Left colon (tissue), 2 donors: Measurements from ENCODE around the gene CAPN8. TPM values are rescaled to one million over a fixed set of nuclear protein-coding genes. Genes with fewer than 3 reads are reported as not detected.

Experiments used
- ATAC-seq: fragments of 200-7000 bp; cut with Tn5 transposase; one replicate; pipeline ENCODE4 v1.9.1; 2020; ENCODE audit warnings: mild to moderate bottlenecking, moderate library complexity
- DNase-seq, 2 donors: peaks; one replicate each; pipeline ENCODE4 v3.0.0-alpha.2; 2020
- intact Hi-C, 2 donors: fragments of 100-400 bp; cut with DNase I in 1 of 2; cut with micrococcal nuclease in 1 of 2; formaldehyde crosslinking; loops; one replicate each; pipeline versions ENCODE4 v1.11.2 to v1.14.0; 2022; cut with DNase I, micrococcal nuclease
- total RNA-seq, 2 donors: library from RNA; stranded (reverse); fragmentation: NEBNext Ultra II Directional; extraction: Animal tissue kit (Norgen Biotek cat#: 25700); gene quantifications; one replicate each; pipeline ENCODE4 v1.2.1, GENCODE V29; 2021
- donor health status: DM: no; HTN: no; CAD: no.
- donor health status: DM: yes; HTN: yes; CAD: no.

CAPN8 gene
- total RNA-seq, 2 donors from 2014 or later: 87.8 to 118 TPM

GRCh38 chr1:223634423-223634822, 31.1 kb downstream of the CAPN8 start:
- intact Hi-C loops: no loop called here
- ATAC-seq (no peak), DNase-seq (no peak)

- DNase-seq (no peak), ATAC-seq (no peak)
- intact Hi-C loops: no loop called here
Measured at GRCh38 chr1:223631956-223632355, 33.5 kb downstream of the CAPN8 start.

GRCh38 chr1:223631473-223631872, 34.0 kb downstream of the CAPN8 start:
- intact Hi-C loops: no loop called here
- ATAC-seq (no peak), DNase-seq (no peak)

GRCh38 chr1:223629126-223629457, 36.4 kb downstream of the CAPN8 start:
- intact Hi-C loops: no loop called here
- ATAC-seq: no peak
- DNase-seq: no peak

GRCh38 chr1:223628233-223629125, 37.0 kb downstream of the CAPN8 start:
- ATAC-seq (peak; percentile 70), DNase-seq (peak in 1 of 2 donors; percentile 55)
- intact Hi-C loops: no loop called here

GRCh38 chr1:223622132-223622842, 43.2 kb downstream of the CAPN8 start:
- ATAC-seq (peak; percentile 58), DNase-seq (no peak)
- intact Hi-C loops: no loop called here

- ATAC-seq: no peak
- no peak for DNase-seq
- intact Hi-C loops: no loop called here
Measured at GRCh38 chr1:223621312-223621734, 44.2 kb downstream of the CAPN8 start.

- ATAC-seq: no peak
- no peak for DNase-seq
- intact Hi-C loops: no loop called here
Measured at GRCh38 chr1:223620297-223620897, 45.1 kb downstream of the CAPN8 start.

GRCh38 chr1:223618680-223619079, 46.8 kb downstream of the CAPN8 start:
- intact Hi-C loops: no loop called here
- no peak for ATAC-seq

GRCh38 chr1:223617323-223618070, 48.0 kb downstream of the CAPN8 start:
- DNase-seq (no peak), ATAC-seq (no peak)
- intact Hi-C loops: no loop called here

More at GRCh38 chr1:223618680-223619079, 46.8 kb downstream of the CAPN8 start:
- DNase-seq: no peak

GRCh38 chr1:223616586-223616985, 48.9 kb downstream of the CAPN8 start:
- ATAC-seq (no peak), DNase-seq (no peak)
- intact Hi-C loops: no loop called here

GRCh38 chr1:223611936-223612335, 53.6 kb downstream of the CAPN8 start:
- ATAC-seq: no peak
- intact Hi-C loops: no loop called here
- no peak for DNase-seq

GRCh38 chr1:223609977-223610376, 55.5 kb downstream of the CAPN8 start:
- ATAC-seq (no peak), DNase-seq (no peak)
- intact Hi-C loops: no loop called here

- intact Hi-C loops: no loop called here
- no peak for DNase-seq
- no peak for ATAC-seq
Measured at GRCh38 chr1:223609066-223609465, 56.4 kb downstream of the CAPN8 start.

- DNase-seq (no peak), ATAC-seq (no peak)
- intact Hi-C loops: no loop called here
Measured at GRCh38 chr1:223558512-223558911, 107.0 kb downstream of the CAPN8 start.

GRCh38 chr1:223557130-223557475, 108.4 kb downstream of the CAPN8 start:
- DNase-seq: no peak
- peak; percentile 23 for ATAC-seq
- intact Hi-C loops: no loop called here

GRCh38 chr1:223556414-223557129, 108.9 kb downstream of the CAPN8 start:
- intact Hi-C loops: no loop called here
- DNase-seq: peak; percentile 32 to 74
- peak; percentile 95 for ATAC-seq

- DNase-seq: no peak
- intact Hi-C loops: no loop called here
- no peak for ATAC-seq
Measured at GRCh38 chr1:223553957-223554356, 111.5 kb downstream of the CAPN8 start.

- DNase-seq (no peak), ATAC-seq (no peak)
- intact Hi-C loops: no loop called here
Measured at GRCh38 chr1:223551610-223552009, 113.9 kb downstream of the CAPN8 start.
